HepG2 (cell line): ENCODE data around the gene NXT1. TPM values are rescaled to one million over a fixed set of nuclear protein-coding genes. Genes with fewer than 3 reads are reported as not detected.

Experiments used
- ATAC-seq: fragments of 200-7000 bp; cut with Tn5 transposase; 3 replicates; pipeline ENCODE4 v1.9.1; 2020; ENCODE audit warnings: mild to moderate bottlenecking, moderate library complexity
- BruUV-seq: library from RNA; stranded (reverse); fragments of 400-500 nt; replicated peaks from 2 replicates; lab custom pipeline; 2021; lab: Mats Ljungman, UMichigan
- CTCF ChIA-PET: fragments of 300-600 bp; formaldehyde crosslinking; extraction: SDS; loops from one replicate; lab custom pipeline; 2021; ENCODE audit warnings: low total read pairs, inconsistent platforms, low intra/inter-chr PET ratio; lab: Yijun Ruan, JAX
- POLR2A ChIA-PET: fragments of 350-600 bp; sonication (Branson Sonifier 250); formaldehyde crosslinking; loops from one replicate; lab custom pipeline; 2020; ENCODE audit warnings: antibody characterized with exemption, inconsistent platforms; lab: Yijun Ruan, JAX
- DNase-seq: peaks from one replicate; pipeline ENCODE4 v3.0.0-alpha.2; 2015; ENCODE audit warnings: low spot score
- FAIRE-seq: peaks from 3 replicates; lab custom pipeline; 2011; peaks lifted over from hg19 to GRCh38; lab: Jason Lieb, UNC
- H2AFZ ChIP-seq: one replicate; pipeline ENCODE4 v1.6.1; 2011; ENCODE audit warnings: low read length, inconsistent platforms
- H3K27ac ChIP-seq: fragments of 300-600 bp; 3 replicates; pipeline ENCODE4 v1.8.0; 2011; ENCODE audit warnings: mixed run types, mild to moderate bottlenecking, mixed read lengths, low read length, inconsistent platforms; ENCODE audit not compliant: insufficient read depth; ENCODE audit errors: extremely low read length
- H3K27me3 ChIP-seq, 2 experiments: fragments of 200-600 bp in 1 of 2; 2 replicates in 1 of 2; 3 replicates in 1 of 2; pipeline versions ENCODE4 v1.6.0 to v1.8.0; 2011; ENCODE audit warnings: low read length in 2 of 2, mild to moderate bottlenecking in 2 of 2, moderate library complexity in 2 of 2, inconsistent platforms in 1 of 2; ENCODE audit not compliant: insufficient read depth in 2 of 2, control insufficient read depth in 1 of 2
- H3K36me3 ChIP-seq, 2 experiments: fragments of 200-600 bp in 1 of 2; replicated peaks in 1 of 2; 2 replicates in 1 of 2; 3 replicates in 1 of 2; pipeline versions ENCODE4 v1.5.1 to v1.8.0; 2011; ENCODE audit warnings: low read length in 2 of 2, inconsistent platforms in 1 of 2; ENCODE audit not compliant: insufficient read depth in 2 of 2, control insufficient read depth in 1 of 2
- H3K4me1 ChIP-seq: 2 replicates; pipeline ENCODE4 v1.5.1; 2012; ENCODE audit warnings: low read length, inconsistent platforms; ENCODE audit not compliant: insufficient read depth
- H3K4me2 ChIP-seq: 2 replicates; pipeline ENCODE4 v1.6.0; 2011; ENCODE audit warnings: low read depth, low read length, inconsistent platforms
- H3K4me3 ChIP-seq, 3 experiments: fragments of 200-600 bp in 1 of 3; sonication (generic), shearing (Covaris generic) in 1 of 3; replicated peaks in 1 of 3; 2 replicates each; pipeline ENCODE4 v1.5.1; 2011 to 2016; ENCODE audit warnings: low read length in 3 of 3, inconsistent platforms in 2 of 3, low read depth in 2 of 3, mild to moderate bottlenecking in 2 of 3, control low read depth in 1 of 3, mixed read lengths in 1 of 3; ENCODE audit not compliant: insufficient read depth in 1 of 3
- H3K79me2 ChIP-seq: one replicate; pipeline ENCODE4 v1.6.1; 2011; ENCODE audit warnings: low read length, inconsistent platforms; ENCODE audit not compliant: insufficient read depth
- H3K9ac ChIP-seq: 2 replicates; pipeline ENCODE4 v1.6.0; 2011; ENCODE audit warnings: mild to moderate bottlenecking, low read depth, low read length, inconsistent platforms; ENCODE audit not compliant: insufficient read depth
- H3K9me3 ChIP-seq: 2 replicates; pipeline ENCODE4 v1.5.1; 2012; ENCODE audit warnings: mild to moderate bottlenecking, low read length
- H4K20me1 ChIP-seq: 2 replicates; pipeline ENCODE4 v1.6.0; 2011; ENCODE audit warnings: inconsistent platforms, mild to moderate bottlenecking, low read length, moderate library complexity; ENCODE audit not compliant: insufficient read depth
- ARHGAP35 ChIP-seq: sonication (generic); formaldehyde crosslinking; IDR thresholded peaks from 2 replicates; pipeline ENCODE4 v1.9.0; 2022; ENCODE audit warnings: mild to moderate bottlenecking, inconsistent platforms, moderate library complexity, missing genetic modification reagents, borderline replicate concordance
- CREB3 ChIP-seq: sonication (generic); formaldehyde crosslinking; IDR thresholded peaks from 2 replicates; pipeline ENCODE4 v1.5.0; 2020; ENCODE audit warnings: missing genetic modification reagents
- ETV5 ChIP-seq: IDR thresholded peaks from 2 replicates; pipeline ENCODE4 v1.6.1; 2018; ENCODE audit warnings: missing biosample characterization, missing genetic modification reagents, inconsistent platforms, borderline replicate concordance
- HNRNPUL1 ChIP-seq: fragments of 200-400 bp; formaldehyde crosslinking; IDR thresholded peaks from 2 replicates; pipeline ENCODE4 v1.6.1; 2017; ENCODE audit warnings: low read depth, mild to moderate bottlenecking, low read length, moderate library complexity
- KDM2A ChIP-seq: sonication (generic); formaldehyde crosslinking; IDR thresholded peaks from 2 replicates; pipeline ENCODE4 v1.4.0; 2020; ENCODE audit warnings: low read depth, missing genetic modification reagents, borderline replicate concordance
- SKIL ChIP-seq: sonication (generic); formaldehyde crosslinking; IDR thresholded peaks from 2 replicates; pipeline ENCODE4 v1.8.0; 2022; ENCODE audit warnings: missing genetic modification reagents, mild to moderate bottlenecking, moderate library complexity, borderline replicate concordance
- SRF ChIP-seq: IDR thresholded peaks from 2 replicates; pipeline ENCODE4 v1.6.1; 2011; ENCODE audit warnings: mild to moderate bottlenecking, low read depth, low read length, moderate library complexity
- TBL1XR1 ChIP-seq: fragments of 150-350 bp; IDR thresholded peaks from 2 replicates; pipeline ENCODE4 v1.6.1; 2014; ENCODE audit warnings: borderline replicate concordance, low read length; ENCODE audit not compliant: partially characterized antibody
- THAP7 ChIP-seq: sonication (generic); formaldehyde crosslinking; IDR thresholded peaks from 2 replicates; pipeline ENCODE4 v1.8.1; 2023; ENCODE audit warnings: mild to moderate bottlenecking, missing genetic modification reagents
- ZC3H4 ChIP-seq: sonication (generic); formaldehyde crosslinking; IDR thresholded peaks from 2 replicates; pipeline ENCODE4 v1.4.0; 2020; ENCODE audit warnings: missing genetic modification reagents, borderline replicate concordance
- ZFP36 ChIP-seq: fragments of 150-350 bp; IDR thresholded peaks from 2 replicates; pipeline ENCODE4 v1.6.1; 2018; ENCODE audit warnings: borderline replicate concordance, low read length, low read depth; ENCODE audit not compliant: partially characterized antibody
- ZNF205 ChIP-seq: IDR thresholded peaks from 2 replicates; pipeline ENCODE4 v1.6.1; 2018; ENCODE audit warnings: missing biosample characterization, missing genetic modification reagents
- ZNF503 ChIP-seq: sonication (generic); formaldehyde crosslinking; IDR thresholded peaks from 2 replicates; pipeline ENCODE4 v1.4.0; 2020; ENCODE audit warnings: missing genetic modification reagents
- ZNF749 ChIP-seq: sonication (generic); formaldehyde crosslinking; IDR thresholded peaks from 2 replicates; pipeline ENCODE4 v1.8.0; 2022; ENCODE audit warnings: mild to moderate bottlenecking, missing genetic modification reagents, moderate library complexity, borderline replicate concordance
- ZNF777 ChIP-seq: sonication (generic); formaldehyde crosslinking; IDR thresholded peaks from 2 replicates; pipeline ENCODE4 v1.4.0; 2020; ENCODE audit warnings: missing genetic modification reagents
- ZNF782 ChIP-seq: sonication (generic); formaldehyde crosslinking; IDR thresholded peaks from 2 replicates; pipeline ENCODE4 v1.4.0; 2020; ENCODE audit warnings: missing genetic modification reagents, mild to moderate bottlenecking, borderline replicate concordance
- ZSCAN31 ChIP-seq: sonication (generic); formaldehyde crosslinking; IDR thresholded peaks from 2 replicates; pipeline ENCODE4 v1.5.0; 2020; ENCODE audit warnings: low read depth, mild to moderate bottlenecking, missing genetic modification reagents
- WGBS: methylation state at CpG from one replicate; pipeline ENCODE4 v1.1.6; 2017; ENCODE audit warnings: low lambda C conversion rate; 5-methylcytosine and 5-hydroxymethylcytosine counted together
- in situ Hi-C: cut with HindIII; loops from 2 replicates; pipeline ENCODE4 v1.10.0; 2017; ENCODE audit warnings: low pct_unique_long_range_greater_than_20kb; ENCODE audit not compliant: extremely low pct_ligation_motif_present
- intact Hi-C: fragments of 100-400 bp; cut with micrococcal nuclease; formaldehyde crosslinking; loops from one replicate; pipeline ENCODE4 v1.10.0; 2022; ENCODE audit not compliant: unreplicated experiment
- polyA plus RNA-seq, 8 experiments: library from polyadenylated mRNA; depleted of rRNA in 3 of 8; stranded (reverse) in 7 of 8; unstranded in 1 of 8; fragments of >200 nt; fragmentation: Illumina TruSeq in 4 of 8; extraction: Trizol in 4 of 8; gene quantifications; 2 replicates each; pipeline versions ENCODE4 v1.2.1 to v1.2.3, GENCODE V29; 2011 to 2016; ENCODE audit warnings: low read depth in 4 of 8, missing spikeins in 1 of 8, mixed read lengths in 1 of 8; ENCODE audit not compliant: insufficient read depth in 1 of 8
- total RNA-seq, 5 experiments: library from RNA; depleted of rRNA; stranded (reverse); fragments of >200 nt; fragmentation: Illumina TruSeq; extraction: Trizol; gene quantifications; 2 replicates each; pipeline ENCODE4 v1.2.3, GENCODE V29; 2016; ENCODE audit warnings: low read depth in 1 of 5

Gene NXT1
- total and polyA plus RNA-seq, 2 of the 13 experiments (the other 11 are each of a cell fraction or from before 2014, with no cell fraction given), result 35.6 to 65.9 TPM

- TF ChIP-seq ZNF205 (CRISPR knock-in tag) (no peak), THAP7 (no peak), ZNF503 (CRISPR knock-in tag) (no peak), CREB3 (no peak)
Observed at GRCh38 chr20:23317081-23317480, 33.5 kb upstream of the NXT1 start (continued).

GRCh38 chr20:23318347-23318746, 32.2 kb upstream of the NXT1 start:
- Histone ChIP-seq H3K4me3 (no peak overlapping the region), H3K27me3 (no peaks in the 10 kb centered on the region), H4K20me1 (no peaks in the 10 kb centered on the region), H3K9me3 (no peaks in the 10 kb centered on the region), H3K79me2 (no peaks in the 10 kb centered on the region), H3K27ac (no peak overlapping the region), H3K4me2 (no peak overlapping the region), H2AFZ (no peak overlapping the region), H3K9ac (no peak overlapping the region), H3K36me3 (no peaks in the 10 kb centered on the region), H3K4me1 (no peaks in the 10 kb centered on the region)
- intact Hi-C loops (no loop called here), in situ Hi-C loops (no loop called here)
- 39% methylated on average over 5 of the region's 5 CpGs for WGBS
- no TSS peak for BruUV-seq
- ATAC-seq (no peak), FAIRE-seq (no peak), DNase-seq (no peak)
- ChIA-PET CTCF (no interaction called here), POLR2A (no interaction called here)
- TF ChIP-seq ZSCAN31 (CRISPR knock-in tag), result no peak
- no peak for TF ChIP-seq ZNF782 (CRISPR knock-in tag)
- TF ChIP-seq ZC3H4 (CRISPR knock-in tag), result no peak
- no peak for TF ChIP-seq ZNF749 (CRISPR knock-in tag)
- no peak for TF ChIP-seq SRF
- no peak for TF ChIP-seq ETV5 (CRISPR knock-in tag)
- no peak for TF ChIP-seq HNRNPUL1
- TF ChIP-seq TBL1XR1, result no peak
- TF ChIP-seq ZFP36, result no peak
- no peak for TF ChIP-seq ZNF777 (CRISPR knock-in tag)
- no peak for TF ChIP-seq SKIL (CRISPR knock-in tag)
- TF ChIP-seq ARHGAP35 (CRISPR knock-in tag), result no peak
- no peak for TF ChIP-seq KDM2A (CRISPR knock-in tag)
